NCI-H82 treated with DMSO at 0.1 percent for 48 hours (cell line): Measurements from ENCODE around the gene DDTL.
"Not testable (repeated sequence)": the region's sequence is repeated elsewhere in the genome, so short reads cannot be mapped to it uniquely, and the experiment has no call there.

ENCODE experiments used
- DNase-seq: peaks from one replicate; lab custom pipeline; 2025; ENCODE audit not compliant: unreplicated experiment; lab: John Stamatoyannopoulos, UW

DDTL gene

GRCh38 chr22:23966568-23966967 lies at the start of gene DDTL:
Gene DDTL (plus strand): TSS chr22:23966888. CDS start chr22:23966915, 27 bp downstream.
- not testable (repeated sequence) for DNase-seq

GRCh38 chr22:23920267-23920611 lies 46.4 kb upstream of the DDTL start:
- DNase-seq: not testable (repeated sequence)

GRCh38 chr22:23921586-23922201 lies 45.0 kb upstream of the DDTL start:
- DNase-seq: not testable (repeated sequence)

GRCh38 chr22:23922921-23923320 lies 43.8 kb upstream of the DDTL start:
- DNase-seq: no peak

GRCh38 chr22:23925020-23925606 lies 41.6 kb upstream of the DDTL start:
- DNase-seq: no peak

- DNase-seq: no peak
Measured at GRCh38 chr22:23926561-23926960, 40.1 kb upstream of the DDTL start.

GRCh38 chr22:23938328-23939016 lies 28.2 kb upstream of the DDTL start:
- no peak for DNase-seq

- DNase-seq: no peak
Measured at GRCh38 chr22:23939017-23939357, 27.7 kb upstream of the DDTL start.

GRCh38 chr22:23940166-23940565 lies 26.5 kb upstream of the DDTL start:
- not testable (repeated sequence) for DNase-seq

- not testable (repeated sequence) for DNase-seq
Measured at GRCh38 chr22:23947391-23947790, 19.3 kb upstream of the DDTL start.

GRCh38 chr22:23949764-23950163 lies 16.9 kb upstream of the DDTL start:
- DNase-seq: not testable (repeated sequence)

GRCh38 chr22:23951383-23951782 lies 15.3 kb upstream of the DDTL start:
- DNase-seq: not testable (repeated sequence)

GRCh38 chr22:23952794-23953405 lies 13.8 kb upstream of the DDTL start:
- DNase-seq: not testable (repeated sequence)

GRCh38 chr22:23953485-23953884 lies 13.2 kb upstream of the DDTL start:
- DNase-seq: not testable (repeated sequence)

GRCh38 chr22:23954193-23954990 lies 12.3 kb upstream of the DDTL start:
- not testable (repeated sequence) for DNase-seq

- not testable (repeated sequence) for DNase-seq
Measured at GRCh38 chr22:23954991-23955305, 11.7 kb upstream of the DDTL start.

- not testable (repeated sequence) for DNase-seq
Measured at GRCh38 chr22:23955886-23956285, 10.8 kb upstream of the DDTL start.

- DNase-seq: peak; percentile 6
Measured at GRCh38 chr22:23956301-23956900, 10.3 kb upstream of the DDTL start.

GRCh38 chr22:23961084-23961771 lies 5.5 kb upstream of the DDTL start, which contains the start of gene GSTT2B:
Gene GSTT2B (minus strand): TSS chr22:23961195. CDS start chr22:23961131, 64 bp downstream.
- DNase-seq: not testable (repeated sequence)

- DNase-seq: not testable (repeated sequence)
Measured at GRCh38 chr22:23966094-23966493, 594 bp upstream of the DDTL start.
